GM21367 (cell line): ENCODE results near the gene STX4.

Source experiments
- ATAC-seq: cut with Tn5 transposase; IDR thresholded peaks from one replicate; pipeline ENCODE4 v1.9.1; 2021; ENCODE audit not compliant: unreplicated experiment

The STX4 gene

DNA sequence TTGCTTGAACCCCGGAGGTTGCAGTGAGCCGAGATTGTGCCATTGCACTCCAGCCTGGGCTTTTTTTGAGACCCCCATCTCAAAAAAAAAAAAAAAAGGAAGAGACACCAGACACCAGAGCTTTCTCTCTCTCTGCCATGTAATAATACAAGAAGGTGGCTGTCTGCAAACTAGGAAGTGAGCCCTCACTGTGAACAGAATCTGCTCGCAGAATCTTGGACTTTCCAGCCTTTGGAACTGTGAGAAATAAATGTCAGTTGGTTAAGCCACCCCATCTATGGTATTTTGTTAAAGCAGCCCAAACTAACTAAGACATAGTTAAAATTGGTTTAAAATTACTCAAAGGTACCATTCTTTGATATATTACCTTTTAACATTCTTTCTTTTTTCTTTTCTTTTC, 12.8 kb upstream of the STX4 start:
- ATAC-seq: no peak

DNA sequence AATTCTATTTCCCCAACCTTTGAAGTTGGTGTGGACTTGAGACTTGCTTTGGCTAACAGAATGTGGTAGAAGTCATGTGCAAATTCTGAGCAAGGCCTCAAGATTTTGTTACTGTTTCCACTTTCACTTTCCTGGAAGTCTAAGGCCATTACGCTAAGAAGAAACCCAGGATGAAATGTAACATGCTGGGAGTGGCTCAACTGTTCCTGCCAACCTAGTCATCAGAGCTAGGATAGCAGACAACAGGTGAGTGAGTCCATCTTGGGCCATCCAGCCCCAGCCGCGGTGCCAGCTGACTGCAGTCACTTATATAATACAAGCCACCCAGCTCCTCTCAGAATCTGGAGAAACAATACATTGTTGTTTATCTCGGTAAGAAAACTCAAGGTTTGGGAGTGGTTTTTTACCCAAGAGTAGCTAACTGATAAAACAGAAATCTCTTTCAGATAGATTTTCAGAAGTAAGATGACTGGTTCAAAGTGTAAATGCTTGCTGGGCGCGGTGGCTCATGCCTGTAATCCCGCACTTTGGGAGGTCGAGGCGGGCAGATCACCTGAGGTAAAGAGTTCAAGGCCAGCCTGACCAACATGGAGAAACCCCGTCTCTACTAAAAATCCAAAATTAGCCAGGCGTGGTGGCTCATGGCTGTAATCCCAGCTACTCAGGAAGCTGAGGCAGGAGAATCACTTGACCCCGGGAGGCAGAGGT, 10.7 kb upstream of the STX4 start:
- ATAC-seq: no peak

DNA sequence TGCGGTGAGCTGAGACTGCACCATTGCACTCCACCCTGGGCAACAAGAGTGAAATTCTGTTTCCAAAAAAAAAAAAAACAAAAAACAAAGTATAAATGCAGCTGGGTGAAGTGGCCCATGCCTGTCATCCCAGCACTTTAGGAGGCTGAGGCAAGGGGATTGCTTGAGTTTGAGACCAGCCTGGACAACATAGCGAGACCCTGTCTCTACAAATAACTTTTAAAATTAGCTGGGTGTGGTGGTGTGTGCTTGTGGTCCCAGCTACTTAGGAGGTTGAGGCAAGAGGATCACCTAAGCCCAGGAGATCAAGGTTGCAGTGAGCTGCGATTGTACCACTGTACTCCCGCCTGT, 10.1 kb upstream of the STX4 start:
- no peak for ATAC-seq

DNA sequence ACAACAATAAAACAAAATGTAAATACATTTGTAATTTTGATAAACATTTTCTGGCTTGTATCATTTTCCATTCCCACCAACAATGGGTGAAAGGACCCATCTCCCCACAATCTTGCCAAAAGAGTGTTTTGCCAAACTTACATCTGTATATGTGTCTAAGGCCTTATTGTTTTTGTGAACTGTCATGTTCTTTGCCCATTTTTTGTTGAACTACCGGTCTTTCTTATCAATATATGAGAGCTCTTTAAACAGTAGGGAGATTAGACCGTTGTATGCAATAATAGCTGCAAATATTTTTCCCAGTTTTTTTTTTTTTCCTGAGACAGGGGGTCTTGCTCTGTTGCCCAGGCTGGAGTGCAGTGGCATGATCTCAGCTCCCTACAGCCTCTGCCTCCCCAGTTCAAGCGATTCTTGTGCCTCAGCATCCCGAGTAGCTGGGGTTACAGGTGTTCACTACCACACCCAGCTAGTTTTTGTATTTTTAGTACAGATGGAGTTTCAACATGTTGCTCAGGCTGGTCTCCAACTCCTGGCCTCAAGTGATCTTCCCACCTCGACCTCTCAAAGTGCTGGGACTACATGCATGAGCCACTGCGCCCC, 9.6 kb upstream of the STX4 start:
- ATAC-seq: no peak

DNA sequence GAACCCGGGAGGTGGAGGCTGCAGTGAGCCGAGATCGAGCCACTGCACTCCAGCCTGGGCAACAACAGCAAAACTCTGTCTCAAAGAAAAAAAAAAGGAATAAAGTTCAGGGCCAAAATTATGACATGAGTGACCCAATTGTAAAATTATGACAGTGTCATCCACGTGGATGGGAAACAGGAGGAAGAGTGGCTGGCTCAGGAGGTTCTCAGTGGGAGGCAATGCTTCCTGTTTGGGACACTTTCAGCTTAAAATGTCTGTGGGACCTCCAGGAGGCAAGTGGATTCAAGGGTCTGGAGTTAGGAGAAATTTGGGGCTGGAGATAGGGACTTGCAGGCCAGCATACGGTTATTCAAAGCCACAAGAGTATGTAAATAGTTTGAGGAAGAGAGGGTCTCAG, 8.0 kb upstream of the STX4 start:
- ATAC-seq: no peak

DNA sequence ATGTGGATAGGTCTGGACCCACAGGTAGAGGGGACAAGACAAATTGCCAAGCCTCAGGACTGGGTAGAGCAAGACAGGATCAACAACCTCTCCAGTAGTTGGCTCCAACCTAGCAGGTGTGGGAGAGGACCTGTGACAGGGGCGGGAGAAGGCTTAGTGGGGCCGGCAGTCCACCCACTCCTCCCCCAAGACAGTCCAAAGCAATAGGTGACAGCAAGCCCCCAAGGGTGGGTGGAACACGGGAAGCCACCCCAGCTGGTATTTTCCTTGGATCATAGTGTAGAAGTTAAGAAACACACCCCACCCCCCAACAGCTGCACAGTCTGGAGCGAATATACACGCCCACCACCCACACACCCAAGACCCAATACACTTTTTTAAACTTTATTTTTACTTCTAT, 4.1 kb upstream of the STX4 start:
- ATAC-seq: no peak

DNA sequence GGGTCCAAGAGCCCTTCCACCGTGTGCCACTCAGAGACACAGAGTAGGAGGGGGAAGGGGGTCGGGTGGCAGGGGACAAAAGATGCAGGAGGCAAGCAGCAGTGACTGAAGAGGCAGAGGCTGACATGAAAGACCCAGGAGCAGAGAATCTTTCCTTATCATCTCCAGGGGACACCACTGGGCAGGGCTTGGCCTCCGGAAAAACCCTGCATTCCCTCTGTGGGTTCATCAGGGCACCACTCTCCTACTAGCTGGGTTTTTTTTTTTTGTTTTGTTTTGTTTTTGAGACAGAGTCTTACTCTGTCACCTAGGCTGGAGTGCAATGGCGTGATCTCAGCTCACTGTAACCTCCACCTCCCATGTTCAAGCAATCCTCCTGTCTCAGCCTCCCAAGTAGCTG, 2.1 kb upstream of the STX4 start:
- no peak for ATAC-seq

DNA sequence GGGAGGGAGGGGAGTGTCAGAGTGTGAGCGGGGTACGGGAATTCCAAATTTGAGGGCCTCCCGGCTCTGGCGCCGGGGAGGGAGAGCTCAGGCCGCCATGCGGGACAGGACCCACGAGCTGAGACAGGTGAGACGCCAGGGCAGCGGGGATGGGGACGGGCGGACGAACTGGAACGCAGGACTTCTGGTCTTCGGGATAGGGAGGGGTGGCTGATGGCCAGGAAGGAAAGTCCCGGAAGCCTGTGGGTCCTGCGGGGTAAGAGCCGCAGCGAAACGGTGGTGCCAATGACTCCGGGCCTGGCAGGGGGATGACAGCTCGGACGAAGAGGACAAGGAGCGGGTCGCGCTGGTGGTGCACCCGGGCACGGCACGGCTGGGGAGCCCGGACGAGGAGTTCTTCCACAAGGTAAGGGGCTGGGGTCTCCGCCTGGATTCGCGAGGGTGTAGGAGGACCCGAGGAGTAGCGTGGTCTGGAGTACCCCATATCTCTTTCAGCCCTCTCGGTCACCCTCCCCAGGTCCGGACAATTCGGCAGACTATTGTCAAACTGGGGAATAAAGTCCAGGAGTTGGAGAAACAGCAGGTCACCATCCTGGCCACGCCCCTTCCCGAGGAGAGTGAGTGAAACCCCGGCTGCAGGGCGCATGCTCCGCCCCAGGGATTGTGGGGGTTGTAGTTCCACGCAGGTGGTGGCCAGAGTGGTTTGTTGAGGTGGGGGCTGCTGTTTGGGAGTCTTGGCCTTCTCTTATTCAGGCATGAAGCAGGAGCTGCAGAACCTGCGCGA, 543 bp downstream of the STX4 start:
- ATAC-seq: peak; percentile 29

DNA sequence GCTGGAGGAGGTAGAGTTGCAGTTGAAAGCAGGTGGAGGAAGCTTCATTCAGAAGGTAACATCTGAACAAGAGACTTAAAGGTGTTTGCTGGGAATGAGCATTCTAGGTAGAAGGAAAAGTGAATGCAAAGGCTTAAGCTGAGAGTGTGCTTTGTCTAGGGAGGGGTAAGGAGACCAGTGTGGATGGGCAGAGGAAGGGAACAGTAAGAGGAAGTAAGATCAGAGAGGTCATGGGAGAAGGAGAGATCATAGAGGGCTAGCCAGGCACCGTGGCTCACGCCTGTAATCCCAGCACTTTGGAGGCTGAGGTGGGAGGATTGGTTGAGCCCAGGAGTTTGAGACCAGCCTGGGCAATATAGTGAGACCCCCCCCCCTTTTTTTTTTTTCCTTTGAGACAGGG, 3.3 kb downstream of the STX4 start:
- no peak for ATAC-seq

DNA sequence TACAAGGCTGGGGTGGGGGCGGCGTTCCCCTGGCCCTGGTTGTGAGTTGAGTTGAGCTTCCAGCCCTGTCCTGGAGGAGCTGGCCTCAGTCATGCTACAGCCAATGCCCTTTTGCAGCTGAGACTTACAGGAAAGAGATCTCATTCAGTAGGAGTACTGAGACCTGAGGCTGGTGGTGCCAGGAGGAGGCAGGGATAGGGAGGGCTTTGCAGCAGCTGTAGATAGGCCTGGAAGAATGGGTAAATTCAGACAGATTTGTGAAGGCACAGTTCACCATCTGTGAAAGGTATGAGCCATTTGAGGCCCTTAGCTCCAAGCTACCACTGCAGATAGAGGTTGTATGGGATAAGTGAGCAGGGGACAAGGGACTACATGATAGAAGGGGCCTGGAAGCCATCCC, 5.6 kb downstream of the STX4 start:
- ATAC-seq: no peak

DNA sequence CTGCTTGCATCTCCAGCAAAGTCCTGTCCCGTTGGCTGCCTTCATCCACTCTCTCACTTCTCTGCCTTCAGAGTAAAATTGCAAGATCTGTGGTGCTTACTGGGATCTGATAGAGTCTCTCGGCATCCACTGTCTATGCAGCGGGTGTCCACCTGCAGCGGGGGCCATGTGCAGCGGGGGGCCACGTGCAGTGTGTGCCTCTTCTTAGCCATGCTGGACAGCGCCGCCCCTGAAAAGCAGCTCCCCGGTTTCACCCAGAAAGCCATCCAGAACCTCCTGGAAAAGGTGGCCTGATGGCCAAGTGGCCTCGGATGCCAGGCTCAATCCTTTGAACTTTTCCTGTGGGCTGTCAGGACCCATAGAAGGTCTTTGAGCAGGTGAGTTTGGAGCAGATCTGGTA, 9.5 kb downstream of the STX4 start:
- ATAC-seq: no peak

DNA sequence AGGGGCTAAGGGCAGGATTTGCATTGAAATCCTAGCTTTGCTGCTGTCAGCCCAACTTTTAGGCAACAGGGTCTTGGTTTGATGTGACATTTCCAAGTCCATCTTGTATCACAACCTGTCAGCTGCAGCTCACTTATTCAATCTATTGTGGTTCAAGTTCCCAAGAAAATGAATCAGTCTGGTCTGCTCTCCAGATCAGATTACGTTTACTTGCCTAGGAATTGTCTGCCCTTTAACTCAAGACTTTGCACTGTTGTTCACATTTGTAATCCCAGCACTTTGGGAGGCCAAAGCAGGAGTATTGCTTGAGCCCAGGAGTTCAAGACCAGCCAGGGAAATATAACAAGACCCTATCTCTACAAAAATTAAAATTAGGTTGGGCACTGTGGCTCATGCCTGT, 10.0 kb downstream of the STX4 start:
- ATAC-seq: no peak

DNA sequence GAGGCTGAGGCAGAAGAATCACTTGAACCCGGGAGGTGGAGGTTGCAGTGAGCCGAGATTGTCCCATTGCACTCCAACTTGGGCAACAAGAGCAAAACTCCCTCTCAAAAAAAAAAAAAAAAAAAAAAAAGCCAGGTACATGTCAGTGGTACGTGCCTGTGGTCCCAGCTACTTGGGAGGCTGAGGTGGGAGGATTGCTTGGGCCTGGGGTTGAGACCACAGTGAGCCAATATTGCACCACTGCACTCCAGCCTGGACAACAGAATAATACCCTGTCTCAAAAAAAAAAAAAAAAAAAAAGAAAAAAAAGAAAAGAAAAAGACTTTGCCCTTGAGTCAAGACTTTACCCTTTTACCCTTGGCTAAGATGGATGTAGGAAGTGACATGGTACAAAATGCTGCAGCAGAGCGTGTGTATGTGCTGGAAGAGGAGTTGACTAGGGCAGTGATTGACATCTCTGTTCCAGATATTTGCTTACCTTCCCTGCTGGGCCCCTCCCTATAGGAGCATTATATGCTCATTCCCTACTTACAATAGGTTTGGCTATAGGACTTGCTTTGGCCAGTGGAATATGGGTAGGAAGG, 10.6 kb downstream of the STX4 start:
- no peak for ATAC-seq

DNA sequence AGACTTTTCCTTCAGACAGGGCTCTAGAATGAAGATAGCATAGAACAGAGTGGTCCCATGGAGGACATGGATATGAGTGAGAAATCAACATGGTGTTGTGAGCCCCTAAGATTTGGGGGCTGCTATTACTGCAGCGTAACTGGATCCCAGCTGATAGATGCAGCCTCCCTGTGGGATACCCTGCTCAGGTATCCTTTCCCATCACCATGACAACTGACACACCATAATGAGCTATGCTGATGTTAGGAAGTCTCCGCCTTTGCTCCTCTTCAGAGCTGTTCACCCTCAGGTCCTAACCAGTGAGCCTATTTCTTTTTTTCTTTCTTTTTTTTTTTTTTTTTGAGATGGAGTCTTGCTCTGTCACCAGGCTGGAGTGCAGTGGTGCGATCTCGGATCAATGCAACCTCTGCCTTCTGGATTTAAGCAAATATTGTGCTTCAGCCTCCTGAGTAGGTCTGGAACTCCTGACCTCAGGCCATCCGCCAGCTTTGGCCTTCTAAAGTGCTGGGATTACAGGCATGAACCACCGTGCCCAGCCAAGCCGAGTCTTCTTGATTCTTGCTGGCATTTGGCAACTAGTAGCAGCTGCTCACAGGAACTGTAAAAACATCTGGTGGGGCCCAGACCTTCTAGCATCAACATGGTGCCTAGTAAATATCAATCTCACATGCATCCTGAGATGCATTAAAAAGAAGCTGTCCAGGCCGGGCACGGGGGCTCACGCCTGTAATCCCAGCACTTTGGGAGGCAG, 17.1 kb downstream of the STX4 start:
- no peak for ATAC-seq

DNA sequence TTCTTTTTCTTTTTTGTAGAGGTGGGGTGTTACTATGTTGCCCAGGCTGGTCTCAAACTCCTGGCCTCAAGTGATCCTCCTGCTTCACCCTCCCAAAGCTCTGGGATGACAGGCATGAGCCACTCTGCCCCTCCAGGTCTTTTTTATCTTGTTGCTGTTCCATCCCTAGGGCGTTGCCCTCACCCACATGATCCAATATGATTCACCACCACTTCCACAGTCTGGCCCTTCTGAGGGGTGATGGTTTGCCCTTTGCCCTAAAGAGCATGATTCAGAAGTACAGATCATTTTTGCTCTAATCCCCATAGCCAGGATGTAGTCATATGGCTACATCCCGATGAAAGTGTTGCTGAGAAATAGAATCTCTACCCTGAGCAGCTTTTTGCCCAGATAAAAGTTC, 18.8 kb downstream of the STX4 start:
- ATAC-seq: no peak

DNA sequence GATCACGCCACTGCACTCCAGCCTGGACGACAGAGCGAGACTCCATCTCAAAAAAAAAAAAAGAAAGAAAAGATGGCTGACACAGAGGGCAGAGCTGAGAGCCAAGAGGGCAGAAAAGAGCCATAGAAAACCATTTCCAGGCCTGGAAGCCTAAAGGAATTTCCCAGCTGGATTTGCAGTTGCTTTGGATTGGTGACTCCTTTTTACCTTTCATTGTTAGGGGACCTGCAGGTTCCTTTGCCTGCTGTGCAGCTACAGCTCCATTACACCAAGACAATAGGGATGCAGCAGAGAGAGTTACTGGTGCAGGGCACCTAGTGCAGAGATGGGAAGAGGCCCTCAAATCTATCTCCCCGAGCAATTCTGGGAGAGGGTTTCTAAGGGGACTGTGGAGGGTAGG, 22.3 kb downstream of the STX4 start:
- no peak for ATAC-seq

DNA sequence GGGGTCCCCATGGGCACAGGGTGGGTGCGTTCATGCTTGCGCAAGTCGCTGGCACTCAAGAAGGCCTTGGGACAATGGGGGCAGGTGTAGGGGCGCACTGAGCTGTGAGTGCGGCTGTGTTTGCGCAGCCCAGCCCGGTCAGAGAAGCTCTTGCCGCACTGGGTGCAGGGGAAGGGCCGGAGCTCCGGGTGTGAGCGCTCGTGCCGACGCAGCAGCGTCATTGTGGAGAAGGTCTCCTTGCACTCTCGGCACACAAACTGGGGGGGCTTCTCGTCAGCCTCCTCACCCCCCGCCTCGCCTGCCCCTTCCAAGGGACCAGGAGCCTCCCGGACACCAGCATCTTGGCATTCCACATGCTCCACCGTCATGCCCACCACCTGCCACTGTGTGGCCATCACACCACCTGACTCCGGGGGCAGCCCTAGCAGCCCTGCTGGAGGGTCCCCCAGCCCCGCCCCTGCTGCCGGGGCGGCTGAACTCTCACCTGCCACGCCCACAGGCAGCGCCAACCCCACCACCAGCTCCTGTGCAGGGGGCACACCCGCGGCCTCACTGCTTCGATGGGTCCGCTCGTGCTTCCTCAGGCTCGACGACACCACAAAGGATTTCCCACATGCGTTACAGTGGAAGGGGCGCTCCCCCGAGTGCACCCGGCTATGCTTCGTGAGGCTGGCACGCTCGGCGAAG, 27.9 kb downstream of the STX4 start:
- no peak for ATAC-seq

DNA sequence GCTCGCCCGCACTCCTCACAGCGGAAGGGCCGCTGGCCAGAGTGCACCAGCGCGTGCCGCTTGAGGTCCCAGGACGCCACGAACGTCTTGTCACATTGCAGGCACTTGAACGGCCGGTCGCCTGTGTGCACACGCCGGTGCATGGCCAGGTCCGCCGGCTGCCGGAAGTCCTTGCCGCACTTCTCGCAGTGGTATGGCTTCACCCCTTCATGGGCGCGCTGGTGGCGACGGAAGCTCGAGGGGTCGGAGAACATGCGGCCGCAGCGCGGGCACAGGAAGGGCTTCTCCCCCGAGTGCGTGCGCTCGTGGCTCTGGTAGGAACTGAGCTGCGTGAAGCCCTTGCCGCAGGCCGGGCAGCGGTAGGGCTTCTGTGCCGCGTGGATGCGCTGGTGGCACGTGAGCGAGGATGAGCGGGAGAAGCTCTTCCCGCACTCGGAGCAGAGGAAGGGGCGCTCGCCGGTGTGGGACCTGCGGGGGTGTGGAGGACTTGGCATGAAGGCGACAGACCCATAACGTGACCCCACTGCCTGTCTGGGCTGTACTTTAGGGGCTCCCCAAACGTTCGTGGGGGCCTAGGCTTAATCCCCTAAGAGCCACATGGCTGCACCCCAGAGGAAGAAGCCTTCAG, 28.6 kb downstream of the STX4 start:
- ATAC-seq: no peak

DNA sequence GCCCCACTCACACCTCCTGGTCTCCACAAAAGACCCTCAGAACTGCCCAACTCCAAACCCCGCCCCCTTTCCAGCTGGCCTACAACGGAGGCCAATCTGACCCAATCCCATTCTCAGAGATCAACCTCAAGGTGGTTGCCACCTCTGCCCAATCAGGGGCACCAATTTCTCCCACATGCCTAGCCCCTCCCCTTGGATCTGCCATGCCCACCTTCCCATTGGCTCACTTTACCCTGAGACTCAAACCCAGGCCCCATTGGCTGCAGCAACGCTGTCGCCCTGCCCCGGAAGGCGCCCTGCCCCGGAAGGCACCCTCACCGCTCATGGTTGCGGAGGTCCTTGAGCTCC, 30.1 kb downstream of the STX4 start:
- no peak for ATAC-seq

DNA sequence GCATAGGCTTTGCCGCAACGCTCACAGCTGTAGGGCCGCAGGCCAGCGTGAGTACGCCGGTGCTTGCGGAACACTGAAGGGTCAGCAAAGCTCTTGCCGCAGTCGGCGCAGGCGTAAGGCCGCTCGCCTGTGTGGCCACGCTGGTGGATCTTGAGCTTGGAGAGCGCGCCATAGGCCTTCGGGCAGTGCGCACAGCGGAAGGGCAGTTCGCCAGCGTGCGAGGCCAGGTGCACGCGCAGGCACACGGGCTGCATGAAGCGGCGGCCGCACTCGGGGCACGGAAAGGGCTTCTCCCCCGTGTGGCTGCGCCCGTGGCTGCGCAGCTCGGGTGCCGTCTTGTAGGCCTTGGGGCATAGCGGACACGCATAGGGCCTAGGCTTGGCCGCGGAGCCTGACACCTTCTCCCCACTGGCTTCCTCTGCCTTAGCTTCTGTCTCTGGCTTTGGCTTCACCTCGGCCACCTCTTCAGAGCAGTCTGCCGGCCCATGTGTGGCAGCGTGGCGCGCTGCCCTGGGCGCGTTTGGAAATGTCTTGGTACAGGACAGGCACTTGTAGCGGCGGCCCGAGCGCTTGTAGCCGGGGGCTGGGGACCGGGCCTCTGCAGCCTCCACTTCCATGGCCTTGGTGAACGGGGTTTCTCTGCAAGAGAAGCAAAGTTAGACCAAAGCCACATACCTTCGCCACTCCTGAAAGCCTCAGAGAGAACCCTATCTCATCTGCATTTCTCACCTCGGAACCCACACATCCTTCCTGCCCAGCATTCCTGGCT, 30.7 kb downstream of the STX4 start:
- no peak for ATAC-seq
